Fibroblast of skin of abdomen (primary cell): Measurements from ENCODE around the gene MRPL27.
A peak's percentile ranks its signal among the peaks of the same experiment; 100 is the strongest.

Source experiments
- DNase-seq: peaks from one replicate; pipeline ENCODE4 v3.0.0-alpha.2; 2013

Gene MRPL27

GRCh38 chr17:50382931-50383330 lies 9.9 kb upstream of the MRPL27 start:
- DNase-seq: no peak

DNA sequence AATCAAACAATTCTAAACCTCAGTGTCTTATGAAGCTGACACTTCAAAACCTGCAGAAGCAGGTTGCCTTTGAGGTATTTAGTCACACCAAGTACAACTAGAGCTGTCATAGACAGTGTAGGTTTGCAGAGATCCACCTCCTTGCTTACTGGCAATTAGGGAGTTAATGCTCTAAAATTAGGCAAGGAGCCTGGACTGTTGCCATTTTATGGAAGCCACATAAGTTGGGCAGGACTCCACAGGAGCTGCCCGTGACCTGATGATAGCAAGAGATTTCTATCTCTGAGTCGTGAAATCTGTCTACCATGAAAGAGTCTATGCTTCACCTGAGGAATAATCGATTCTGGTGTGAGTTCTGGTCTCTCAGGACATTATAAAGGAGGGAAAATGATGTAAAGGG lies 8.9 kb upstream of the MRPL27 start:
- DNase-seq: no peak

GRCh38 chr17:50381260-50381815 lies 8.4 kb upstream of the MRPL27 start:
- no peak for DNase-seq

DNA sequence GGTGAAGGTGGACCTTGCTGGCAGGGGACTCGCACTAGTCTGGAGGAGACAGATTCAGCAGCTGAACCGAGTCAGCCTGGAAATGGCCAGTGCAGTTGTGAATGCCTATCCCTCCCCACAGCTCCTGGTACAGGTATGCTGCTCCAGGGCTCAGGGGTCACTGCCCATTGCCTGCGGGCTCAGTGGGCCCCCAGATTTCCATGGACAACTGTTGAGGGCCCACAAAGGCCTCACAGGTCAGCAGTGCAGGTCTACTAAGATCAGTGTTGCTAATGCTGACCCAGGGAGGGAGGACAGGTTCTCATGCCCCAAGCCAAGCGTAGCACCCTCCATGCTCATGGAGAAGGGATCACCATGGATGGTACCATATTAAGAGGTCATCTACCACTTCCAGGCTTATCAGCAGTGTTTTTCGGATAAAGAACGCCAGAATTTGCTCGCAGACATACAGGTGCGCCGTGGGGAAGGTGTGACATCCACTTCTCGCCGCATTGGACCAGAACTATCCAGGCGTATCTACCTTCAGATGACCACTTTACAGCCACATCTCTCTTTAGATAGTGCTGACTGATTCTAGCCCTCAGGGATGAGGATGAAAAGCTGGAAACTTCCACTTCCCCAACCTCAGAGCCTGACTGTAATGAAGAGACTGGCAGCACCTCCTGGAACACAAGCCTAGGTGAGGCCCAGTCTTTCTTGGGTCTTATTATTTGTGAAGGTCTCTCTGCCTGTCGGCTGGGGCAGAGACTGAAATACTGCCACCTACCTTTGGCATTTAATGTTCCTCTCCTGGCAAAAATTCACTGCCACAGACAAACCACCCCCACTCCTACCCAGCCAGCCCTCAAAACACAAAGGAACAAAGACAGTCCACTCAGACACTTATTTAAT lies 7.6 kb upstream of the MRPL27 start:
- DNase-seq: no peak

DNA sequence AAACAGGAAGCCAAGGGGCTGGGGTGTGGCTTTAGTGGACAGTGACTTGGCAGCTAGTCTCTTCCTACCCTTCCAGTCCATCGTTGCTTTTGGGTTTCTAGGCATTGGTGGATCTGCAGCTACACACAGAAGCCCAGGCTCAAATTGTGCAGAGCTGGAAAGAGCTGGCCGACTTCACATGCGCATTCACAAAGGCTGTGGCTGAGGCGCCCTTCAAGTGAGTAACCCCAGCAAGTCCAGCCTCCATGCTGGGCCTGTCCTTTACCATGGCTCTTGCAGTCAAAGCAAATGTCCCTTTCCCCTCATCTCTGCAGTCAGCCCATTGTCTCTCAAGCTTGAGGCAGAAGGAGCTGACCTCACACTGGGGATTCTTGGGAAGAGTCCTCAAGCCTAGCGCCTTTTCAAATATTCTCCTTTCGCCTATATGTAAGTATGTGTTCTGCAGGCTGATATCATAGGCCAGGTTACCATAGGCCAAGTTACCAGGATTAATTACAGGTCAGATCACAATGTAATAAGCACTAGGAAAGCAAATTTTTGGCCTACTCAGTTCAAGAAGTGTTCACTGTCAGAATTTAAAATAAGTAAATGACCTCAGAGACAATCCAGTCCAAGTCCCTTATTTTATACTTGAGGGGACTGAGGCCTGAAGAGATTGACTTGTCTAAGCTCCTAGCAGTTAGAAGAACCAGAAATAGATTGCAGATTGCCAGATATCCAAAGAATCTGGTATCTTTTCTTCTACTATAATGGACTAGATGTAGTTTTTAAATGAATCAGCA lies 6.6 kb upstream of the MRPL27 start:
- no peak for DNase-seq

DNA sequence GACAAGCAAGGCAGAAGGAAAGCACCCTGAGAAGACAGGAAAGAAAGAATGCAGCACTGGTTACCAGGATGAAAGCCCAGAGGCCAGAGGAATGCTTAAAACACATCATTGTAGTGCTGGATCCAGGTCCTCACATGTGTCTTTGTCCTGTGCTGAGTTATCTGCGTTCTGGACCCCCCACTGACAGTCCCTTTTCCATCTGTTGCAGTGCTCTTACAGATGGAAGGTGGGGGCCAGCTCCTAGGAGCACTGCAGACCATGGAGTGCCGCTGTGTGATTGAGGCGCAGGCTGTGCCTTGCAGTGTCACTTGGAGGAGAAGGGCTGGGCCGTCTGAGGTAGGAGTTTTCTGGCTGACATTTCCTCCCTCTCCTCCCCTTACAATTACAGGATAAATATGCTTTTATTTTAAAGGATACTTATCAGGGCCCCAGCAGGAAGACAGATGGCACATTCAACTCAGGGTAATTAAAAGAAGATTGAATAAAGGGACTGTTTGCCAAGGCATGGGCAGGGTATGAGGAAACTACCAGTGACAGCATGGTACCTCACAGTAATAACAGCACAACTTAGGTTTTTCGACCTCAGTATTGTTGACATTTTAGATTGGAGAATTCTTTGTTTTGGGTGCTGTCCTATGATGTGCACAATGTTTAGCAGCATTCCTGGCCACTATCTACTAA lies 3.0 kb upstream of the MRPL27 start:
- DNase-seq: no peak

DNA sequence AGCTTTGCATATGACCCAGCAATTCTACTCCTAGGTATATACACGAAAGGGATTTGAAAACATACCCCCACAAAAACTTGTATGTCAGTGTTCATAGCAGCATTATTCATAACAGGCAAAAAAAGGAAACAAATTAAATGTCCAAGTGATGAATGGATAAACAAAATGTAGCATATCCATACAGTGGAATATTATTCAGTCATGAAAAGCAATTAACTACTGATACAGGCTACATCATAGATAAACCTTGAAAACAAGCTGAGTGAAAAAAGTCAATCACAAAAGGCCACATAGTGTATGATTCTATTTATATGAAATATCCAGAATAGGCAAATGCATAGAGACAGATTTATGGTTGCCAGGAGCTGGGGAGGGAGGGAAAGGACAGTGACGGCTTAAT lies 721 bp upstream of the MRPL27 start:
- no peak for DNase-seq

DNA sequence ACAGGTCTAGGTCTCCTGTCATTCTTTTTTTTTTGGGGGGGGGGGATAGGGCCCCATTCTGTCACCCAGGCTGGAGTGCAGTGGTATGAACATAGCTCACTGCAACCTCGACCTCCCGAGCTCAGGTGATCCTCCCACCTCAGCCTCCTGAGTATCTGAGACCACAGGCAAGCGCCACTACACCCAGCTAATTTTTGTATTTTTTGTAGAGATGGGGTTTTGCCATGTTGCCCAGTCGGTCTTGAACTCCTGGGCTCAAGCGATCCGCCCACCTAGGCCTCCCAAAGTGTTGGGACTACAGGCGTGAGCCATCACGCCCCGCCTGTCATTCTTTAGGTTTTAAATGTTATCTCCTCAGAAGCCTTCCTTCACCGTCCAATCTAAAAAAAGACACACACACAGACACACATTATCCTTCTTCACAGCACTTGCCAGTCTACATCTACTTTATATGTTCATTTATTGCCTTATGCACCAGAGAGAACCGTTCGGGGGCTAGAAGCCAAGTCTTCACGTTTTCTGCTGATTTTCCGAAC lies 694 bp downstream of the MRPL27 start:
- no peak for DNase-seq

GRCh38 chr17:50371526-50371925 lies 1.5 kb downstream of the MRPL27 start:
- no peak for DNase-seq

GRCh38 chr17:50370052-50370451 lies 2.9 kb downstream of the MRPL27 start:
- DNase-seq: no peak

DNA sequence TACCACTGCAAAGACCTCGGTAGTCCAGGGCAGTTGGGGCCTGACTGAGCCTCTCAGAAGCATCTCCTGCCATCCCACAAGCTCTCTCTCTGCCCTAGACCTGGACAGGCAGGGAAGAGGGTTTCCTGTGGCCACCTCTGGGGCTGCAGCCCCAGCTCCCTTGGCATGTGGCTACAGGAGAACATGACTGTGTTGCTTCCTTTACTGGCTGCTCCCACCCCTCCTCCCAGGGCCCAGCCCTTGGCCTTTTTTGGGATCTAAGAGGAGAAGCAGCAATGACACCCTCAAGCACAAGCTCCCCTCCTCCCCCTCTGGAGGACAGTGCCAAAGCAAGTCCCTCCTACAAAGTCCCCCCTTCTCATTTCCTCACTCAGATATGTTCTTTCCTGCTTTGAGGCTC lies 5.6 kb downstream of the MRPL27 start:
- no peak for DNase-seq

GRCh38 chr17:50365649-50366393 lies 7.2 kb downstream of the MRPL27 start:
- no peak for DNase-seq

GRCh38 chr17:50365165-50365564 lies 7.8 kb downstream of the MRPL27 start:
- no peak for DNase-seq

- peak; percentile 39 for DNase-seq
Observed at GRCh38 chr17:50364715-50365114, 8.3 kb downstream of the MRPL27 start.

GRCh38 chr17:50364061-50364458 lies 8.9 kb downstream of the MRPL27 start:
- DNase-seq: no peak

- no peak for DNase-seq
Observed at GRCh38 chr17:50363217-50364060, 9.5 kb downstream of the MRPL27 start.

DNA sequence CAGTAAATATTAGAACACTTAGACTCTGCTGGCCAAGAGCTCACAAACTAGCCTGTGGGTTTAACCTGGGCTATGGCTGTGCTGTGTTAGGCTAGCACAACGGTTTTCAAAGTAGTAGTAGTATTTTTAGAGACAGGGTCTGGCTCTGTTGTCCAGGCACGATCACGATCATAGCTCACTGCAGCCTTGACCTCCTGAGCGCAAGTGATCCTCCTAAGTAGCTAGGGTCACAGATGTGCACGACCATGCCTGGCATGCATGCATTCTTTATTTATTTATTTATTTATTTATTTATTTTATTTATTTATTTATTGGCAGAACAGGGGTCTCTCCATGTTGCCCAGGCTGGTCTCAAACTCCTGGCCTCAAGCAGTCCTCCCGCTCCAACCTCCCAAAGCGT lies 10.3 kb downstream of the MRPL27 start:
- DNase-seq: no peak

DNA sequence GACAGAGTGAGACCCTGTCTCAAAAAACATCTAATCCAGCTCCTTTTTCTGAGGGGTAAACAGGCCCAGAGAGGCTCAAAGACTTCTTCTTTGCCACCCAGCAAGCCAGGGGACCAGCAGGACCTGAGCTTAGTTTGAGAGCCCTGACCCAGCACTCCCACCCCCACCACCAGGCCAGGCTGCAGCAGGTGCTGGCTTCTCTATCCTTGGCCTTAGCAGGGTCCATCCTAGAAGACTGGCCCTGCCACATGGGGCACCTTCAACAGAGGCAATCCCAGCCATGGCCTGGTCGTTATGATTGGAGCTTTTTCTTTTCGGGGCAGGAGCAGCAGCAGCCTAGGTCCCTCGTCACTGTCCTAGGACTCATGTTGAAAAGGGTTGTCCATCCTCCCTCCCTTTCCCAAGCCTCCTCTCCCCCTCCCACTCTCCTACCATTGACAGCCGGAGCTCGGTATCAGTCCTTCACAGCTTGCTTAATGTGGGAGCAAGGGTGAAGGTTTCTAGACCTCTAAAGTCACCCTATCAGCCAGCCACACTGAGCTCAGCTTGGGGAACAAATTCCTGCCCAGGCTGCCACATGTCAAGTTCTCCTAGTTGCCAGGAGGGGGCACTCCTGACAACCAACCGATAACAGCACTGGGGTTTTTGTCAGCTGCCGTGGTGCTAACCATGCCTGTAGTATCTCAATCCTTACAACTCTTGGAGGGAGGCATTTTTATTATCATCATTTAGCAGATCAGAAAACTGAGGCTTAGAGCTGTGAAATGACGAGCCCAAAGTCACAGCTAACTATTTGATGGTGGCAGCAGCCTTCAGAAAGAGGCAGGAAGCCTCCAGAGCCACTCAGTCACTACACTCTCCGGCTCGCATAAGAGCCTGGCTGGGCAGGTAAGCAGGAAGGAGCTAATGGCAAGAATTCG lies 11.2 kb downstream of the MRPL27 start:
- peak; percentile 59 for DNase-seq

GRCh38 chr17:50360486-50361115 lies 12.4 kb downstream of the MRPL27 start:
- no peak for DNase-seq
